HG03378 (cell line): ENCODE data around the gene NTSR2.

Experiments used
- ATAC-seq: cut with Tn5 transposase; IDR thresholded peaks from one replicate; pipeline ENCODE4 v1.9.1; 2021; ENCODE audit warnings: mild to moderate bottlenecking, moderate library complexity; ENCODE audit not compliant: unreplicated experiment

NTSR2 gene

DNA sequence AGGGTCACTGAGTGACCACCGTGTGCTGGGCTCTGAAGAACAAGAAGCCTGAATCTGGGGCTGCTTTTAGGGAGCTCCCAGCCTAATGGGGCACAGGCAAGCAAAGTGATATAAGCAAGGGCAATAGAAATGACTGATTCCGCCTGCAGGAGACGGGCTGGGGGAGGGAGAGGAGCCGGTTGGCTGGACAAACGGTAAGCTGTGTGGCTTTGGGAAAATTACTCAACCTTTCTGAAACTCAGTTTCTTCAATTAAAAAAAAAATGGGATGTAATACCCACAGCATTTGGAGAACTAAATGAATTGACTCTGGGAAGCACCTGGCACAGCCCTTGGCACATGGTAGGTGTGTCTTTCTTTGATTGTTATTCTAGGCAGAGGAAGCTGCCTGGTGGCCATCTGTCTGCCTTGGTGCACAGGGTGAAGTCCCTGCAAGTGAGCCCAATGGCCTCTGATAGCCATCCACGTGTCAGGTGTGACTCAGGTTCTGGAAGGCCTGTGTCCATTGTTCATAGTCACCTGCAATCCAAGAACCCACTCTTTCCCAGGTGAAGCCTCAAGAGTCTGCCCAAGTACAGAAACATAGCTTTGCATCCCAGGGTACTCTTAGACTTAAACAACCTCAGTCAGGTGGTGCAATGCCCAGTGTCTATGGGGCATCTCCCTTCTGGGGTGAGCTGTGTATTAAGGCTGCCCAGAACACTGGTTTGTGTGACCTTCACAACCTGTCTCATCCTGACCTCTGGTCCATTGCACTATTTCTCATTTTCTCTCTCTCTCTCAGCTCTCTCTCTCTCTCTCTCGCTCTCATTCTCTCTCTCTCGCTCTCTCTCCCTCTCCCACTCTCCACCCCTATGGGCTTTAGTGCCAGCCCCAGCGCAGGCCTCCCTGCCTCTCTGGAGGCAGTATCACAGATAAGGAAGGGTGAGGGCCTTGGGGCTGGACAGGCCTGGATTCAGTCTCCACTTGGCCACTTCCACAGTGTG lies 30.0 kb upstream of the NTSR2 start:
- no peak for ATAC-seq

DNA sequence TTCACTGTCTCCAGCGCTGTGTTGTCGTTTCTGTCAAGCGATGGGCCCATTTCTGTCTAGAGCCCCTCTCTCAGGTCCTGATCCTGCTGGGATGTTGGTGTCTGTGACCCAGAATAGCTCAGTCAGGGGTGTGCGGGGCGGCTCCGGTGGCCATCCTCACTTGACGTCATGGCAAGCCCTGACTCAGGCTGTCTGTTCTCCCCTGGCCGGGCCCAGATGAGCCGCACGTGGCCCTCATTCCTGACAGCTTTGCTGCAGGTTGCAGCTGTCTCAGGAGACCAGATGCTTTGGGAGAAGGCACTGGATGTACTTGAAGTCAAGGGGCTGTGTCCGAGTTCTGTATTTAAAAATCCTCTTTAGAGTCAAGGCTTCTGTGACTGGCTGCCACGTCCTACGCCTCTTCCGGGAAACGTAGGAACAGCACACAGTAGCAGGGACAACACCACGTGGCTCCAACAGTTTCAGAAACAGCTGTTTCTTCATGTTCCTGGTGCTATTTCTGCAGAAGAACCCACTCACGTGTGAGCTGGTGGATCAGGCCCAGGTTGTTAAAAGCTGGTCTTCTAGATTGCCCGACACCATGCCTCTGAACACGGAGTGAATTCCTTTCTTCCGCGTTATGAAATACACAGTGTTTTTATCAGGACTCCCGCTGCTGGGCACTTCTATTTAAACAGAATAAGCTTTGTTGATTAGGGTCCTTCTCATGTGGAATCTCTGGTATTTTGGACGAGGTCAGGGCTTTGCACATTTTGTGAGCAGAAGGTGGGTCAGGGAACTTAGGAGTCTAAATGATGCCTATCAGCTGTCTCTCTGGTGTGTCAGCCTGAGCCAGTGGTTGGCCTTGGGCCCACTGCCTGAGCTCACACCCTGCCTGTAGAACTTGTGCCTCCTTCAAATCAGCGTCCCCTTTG lies 28.3 kb upstream of the NTSR2 start:
- no peak for ATAC-seq

DNA sequence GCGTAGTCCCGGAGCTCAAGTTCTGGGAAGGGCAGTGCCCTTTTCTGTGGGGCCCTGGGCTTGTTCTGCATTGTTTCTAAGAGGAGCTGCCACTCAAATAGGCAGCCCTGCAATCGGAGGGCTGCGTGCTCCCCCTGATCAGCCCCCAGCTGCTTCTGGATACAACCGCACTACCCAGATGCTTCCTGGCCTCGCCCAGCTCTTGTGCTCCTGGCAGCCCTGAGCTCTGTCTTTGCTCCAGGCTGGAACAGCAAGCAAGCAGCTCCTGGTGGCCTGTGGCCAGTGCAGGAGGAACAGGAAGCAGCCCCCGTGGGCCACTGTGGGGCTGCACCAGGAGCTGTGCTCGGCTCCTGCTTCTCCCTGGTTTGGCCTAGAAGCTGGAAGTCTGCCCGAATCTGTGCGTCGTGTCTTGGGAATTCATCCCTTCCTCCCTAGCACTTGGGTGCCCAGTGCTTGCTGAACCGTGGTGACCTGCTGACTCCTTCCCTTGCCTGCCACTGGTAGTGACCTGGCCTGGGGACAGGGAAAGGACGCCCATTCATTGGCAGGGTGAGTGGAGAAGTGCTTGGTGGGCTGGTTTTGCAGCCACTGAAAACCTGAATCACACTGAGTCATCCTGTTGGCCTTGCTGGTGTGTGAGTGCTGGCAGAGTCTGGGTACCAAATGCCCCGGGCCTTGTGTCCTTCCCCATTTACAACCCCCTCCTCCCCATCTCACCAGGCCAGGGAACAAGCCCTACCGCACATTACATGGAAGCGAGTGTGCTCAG lies 27.3 kb upstream of the NTSR2 start:
- no peak for ATAC-seq

DNA sequence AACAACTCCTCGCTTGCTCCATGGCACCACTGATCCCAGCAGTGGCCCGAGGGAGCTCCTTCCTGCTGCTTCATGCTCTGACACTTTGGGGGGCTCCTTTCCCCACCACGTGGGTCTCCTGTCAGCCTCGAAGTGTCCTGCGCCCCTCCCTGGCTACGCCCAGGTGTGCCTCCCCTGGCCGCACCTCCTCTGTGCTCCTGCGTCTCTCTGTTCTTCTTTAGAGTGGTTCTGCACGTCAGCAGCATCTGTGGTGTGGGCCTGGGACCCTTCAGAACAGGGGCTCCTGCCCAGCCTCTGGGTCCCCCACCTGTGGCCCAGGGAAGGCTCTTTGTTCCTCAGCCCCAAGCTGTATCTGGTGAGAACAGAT lies 26.7 kb upstream of the NTSR2 start:
- no peak for ATAC-seq

DNA sequence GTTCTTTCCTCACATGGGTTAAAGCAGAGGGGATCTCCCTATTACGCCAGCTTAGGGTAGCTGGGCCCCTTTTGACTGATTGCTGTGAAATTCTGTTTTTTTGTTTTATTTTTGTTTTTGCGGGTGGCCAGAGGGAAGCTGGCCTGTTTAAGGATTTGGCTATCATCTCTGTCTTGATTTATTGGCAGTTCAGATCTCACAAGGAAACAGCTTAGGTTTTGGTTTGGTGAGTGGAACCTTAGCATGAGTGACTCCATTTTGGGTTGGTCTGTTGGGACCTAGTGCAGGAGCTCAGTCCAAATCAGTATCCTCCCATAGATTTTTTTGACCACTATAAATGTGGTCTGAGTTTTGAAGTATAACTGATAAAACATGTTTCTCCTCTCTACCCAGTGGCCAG lies 25.6 kb upstream of the NTSR2 start:
- ATAC-seq: no peak

DNA sequence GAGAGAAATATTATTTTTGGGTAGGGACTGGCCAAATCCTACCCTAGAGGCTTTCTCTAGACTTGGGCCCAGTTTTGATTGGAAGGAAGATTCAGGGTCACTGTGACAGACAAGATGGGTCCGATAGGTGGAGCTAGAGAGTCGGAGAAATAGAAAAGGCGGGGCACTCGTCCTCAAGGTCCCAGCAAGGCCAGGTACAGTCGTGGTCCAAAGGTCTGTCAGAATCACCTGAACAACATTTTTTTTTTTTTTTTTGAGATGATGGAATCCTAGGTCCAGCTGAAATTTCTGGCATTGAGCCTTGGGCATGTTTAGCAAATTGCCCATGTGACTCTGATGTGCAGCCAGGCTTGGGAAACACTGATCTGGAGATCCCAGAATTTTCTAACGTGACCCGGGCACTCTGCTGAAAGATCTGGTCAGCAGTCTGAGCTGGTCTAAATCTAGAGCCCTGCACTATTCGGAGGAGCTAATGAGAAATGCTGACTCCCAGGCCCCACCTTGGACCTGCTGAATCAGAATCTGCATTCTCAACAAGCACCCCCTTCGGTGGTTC lies 23.0 kb upstream of the NTSR2 start:
- peak; percentile 66 for ATAC-seq

DNA sequence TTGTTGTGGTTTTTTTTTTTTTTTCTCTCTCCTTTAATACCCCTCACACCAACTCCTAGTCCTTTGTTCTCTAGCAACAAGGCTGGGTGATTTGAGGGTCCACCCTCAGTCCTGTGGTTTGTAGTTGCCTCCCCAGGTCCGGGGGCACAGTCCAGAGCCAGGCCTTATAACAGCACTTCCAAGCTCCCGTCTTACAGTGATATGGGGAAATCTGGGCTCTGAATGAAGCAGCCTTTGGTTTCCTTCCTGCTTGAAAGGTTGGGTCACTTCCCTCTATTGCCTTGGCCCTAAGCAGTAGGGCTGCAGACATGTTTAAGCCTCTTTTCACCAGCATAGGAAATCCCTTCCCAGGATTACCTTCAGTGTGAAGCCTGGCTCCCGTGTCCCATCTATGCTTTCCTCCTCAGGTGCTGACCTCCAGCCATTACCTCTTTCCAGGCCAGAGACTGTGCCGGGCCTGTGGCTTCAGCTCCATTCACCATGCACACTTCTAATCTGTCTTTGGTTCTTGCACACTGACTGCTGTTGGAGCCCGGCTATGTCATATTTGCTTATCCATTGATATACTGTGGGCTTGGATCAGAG lies 21.2 kb upstream of the NTSR2 start:
- ATAC-seq: no peak

DNA sequence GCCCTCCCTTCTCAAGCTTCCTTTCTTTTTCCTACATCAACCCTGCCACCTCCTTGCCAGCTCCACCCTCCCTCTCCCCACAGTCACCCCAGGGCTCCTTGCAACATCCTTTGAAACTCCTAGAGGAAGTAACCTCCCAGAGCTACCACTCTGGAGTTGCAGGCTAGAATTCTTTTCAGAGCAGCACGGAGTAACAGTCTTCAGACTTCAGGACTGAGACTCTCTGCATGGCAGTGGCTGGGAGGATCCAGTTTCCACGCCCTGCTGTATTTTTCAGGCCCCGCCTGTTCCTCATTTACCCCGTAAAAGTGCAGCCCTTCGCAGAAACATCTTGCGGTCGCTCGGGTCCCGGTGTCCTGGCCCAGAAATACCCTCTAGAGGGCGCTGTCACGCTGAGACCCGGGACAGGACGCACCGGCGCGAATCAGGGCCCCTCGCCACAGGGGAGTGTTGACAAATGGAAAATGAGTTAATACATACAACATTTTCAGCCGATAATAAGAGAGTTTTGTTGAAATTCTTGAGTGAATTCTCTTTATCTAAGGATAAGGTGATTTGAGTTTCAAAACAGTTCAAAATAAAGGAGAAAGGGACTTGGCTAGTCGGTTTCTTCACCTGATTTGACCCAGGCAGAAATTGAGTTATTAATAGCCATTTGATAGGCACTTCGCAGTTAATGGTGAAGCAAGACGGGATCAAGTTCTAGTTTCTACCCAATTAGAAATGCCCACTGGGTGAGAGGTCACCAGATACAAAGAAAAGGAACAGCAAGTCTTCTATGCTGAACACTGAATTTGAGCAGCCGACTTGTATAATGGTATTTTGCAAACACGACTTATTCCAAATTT lies 18.5 kb upstream of the NTSR2 start:
- peak; percentile 75 for ATAC-seq

DNA sequence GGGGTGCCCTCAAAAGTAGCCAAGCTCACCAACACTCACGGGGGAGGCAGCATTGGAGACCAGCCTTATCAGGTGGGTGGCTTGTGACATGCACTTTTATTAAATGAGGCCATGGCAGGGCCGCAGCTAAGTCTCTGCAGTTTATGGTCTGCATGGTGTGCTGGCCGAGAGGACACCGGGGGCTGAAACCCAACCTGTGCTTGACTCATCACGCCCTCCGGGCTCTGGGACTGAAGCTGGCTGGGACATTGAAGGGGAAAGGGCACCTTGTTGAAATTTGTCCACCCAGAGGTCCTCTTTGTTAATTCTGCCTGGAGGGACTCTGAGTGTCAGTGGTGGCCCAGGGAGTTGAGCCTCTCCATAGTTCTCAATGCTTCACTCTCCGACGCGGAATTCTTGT lies 17.7 kb upstream of the NTSR2 start:
- ATAC-seq: no peak

DNA sequence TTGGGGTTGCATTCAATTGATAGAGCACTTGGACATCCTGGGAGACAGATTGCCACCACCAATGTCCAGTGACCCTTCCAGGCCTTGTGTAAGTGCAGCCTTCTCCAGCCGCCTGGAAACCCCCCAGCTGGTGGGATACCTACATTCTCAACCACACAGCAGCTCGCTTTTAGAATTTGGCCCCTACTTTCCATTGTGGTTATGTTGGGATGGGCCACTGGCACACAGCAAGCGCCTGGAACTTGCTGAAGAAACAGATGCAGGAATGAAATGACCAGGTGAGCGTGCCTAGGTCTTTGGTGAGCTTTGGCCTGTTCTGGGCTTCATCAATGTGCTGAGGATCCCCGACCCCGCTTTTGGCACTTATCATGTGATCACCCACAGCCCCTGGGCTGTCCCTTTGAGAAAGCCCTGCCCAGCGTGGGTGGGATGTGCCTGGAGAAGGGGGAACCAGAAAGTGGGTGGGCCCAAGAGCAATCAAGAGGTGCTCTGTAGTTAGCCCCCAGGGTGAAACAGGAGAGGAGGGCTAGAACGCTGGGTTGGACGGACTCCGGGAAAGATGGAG lies 16.0 kb upstream of the NTSR2 start:
- no peak for ATAC-seq

DNA sequence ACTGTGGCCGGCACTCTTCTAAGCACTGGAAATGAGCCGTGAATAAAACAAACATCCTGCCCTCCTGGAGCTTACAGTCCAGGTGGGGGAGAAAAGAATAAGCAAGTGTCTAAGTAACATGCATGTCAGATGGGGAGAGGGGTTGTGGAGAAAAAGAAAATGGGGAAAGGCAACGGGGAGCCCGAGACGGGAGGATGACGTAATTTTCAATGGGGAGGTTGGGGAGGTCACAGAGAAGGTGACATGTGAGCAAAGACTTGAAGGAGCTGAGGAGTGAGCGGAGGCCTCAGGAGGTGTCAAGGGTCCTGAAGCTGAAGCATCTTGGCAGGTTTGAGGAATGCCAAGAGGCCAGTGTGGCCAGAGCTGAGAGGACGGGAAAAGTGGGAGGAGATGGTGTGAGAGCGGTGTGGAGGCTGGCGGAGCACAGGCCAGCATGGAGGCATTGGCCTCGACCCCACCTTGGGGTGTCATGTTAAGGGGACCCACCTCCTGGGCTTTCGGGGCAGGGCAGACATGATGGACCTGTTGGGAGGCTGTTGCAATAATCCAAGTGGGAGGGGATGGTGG lies 15.0 kb upstream of the NTSR2 start:
- no peak for ATAC-seq

DNA sequence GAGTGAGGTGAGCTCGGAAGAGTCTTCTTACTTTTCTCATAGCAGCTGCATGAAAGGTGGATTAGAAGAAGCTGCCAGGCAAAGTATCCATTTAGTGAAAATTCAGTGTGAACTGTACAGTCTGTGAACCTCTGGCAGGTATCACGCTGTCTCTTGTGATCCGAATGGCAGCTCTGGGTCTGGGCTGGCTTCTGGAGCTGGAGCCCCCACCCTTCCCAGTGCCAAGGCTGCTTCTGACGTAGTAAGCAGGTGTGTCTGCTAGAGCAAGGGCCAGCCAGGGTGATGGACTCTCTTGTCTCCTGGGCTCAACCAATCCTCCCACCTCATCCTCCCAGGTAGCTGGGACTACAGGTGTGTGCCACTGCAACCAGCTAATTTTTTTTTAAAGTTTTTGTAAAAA lies 14.0 kb upstream of the NTSR2 start:
- no peak for ATAC-seq

DNA sequence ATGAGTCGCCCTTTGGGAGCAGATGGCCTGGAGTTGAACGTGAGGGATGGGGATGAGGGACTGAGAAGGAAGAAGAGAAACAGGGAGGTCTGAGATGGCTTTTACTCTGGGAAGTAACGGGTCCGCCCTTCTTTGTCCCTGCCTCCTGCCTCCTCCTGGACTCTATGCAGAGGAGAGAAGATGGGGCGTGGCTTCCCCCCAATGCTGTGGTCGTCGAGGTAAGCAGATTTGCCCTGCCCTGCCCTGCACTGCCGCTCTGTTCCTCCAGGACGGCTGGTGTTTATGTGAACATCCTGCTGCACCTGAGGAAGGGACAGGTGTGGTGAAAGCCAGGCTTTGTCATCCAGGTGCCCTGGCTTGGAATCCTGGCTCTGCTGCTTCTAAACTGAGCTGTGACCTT lies 13.5 kb upstream of the NTSR2 start:
- ATAC-seq: no peak

DNA sequence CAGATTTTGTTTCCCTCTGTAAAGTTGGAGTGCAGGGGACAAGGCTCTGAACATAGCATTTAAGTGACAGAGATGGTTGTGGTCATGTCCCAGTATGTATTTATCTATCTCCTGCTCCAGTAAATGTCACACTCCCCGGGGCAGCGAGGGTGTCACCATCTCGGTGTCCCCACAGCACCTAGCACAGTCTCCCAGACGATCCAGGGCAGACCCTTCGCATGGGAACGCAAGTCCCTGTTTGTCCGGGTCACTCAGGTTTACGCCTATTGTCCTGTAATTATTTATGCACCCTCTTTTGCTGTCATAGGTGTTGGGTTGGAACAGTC lies 12.6 kb upstream of the NTSR2 start:
- ATAC-seq: no peak

DNA sequence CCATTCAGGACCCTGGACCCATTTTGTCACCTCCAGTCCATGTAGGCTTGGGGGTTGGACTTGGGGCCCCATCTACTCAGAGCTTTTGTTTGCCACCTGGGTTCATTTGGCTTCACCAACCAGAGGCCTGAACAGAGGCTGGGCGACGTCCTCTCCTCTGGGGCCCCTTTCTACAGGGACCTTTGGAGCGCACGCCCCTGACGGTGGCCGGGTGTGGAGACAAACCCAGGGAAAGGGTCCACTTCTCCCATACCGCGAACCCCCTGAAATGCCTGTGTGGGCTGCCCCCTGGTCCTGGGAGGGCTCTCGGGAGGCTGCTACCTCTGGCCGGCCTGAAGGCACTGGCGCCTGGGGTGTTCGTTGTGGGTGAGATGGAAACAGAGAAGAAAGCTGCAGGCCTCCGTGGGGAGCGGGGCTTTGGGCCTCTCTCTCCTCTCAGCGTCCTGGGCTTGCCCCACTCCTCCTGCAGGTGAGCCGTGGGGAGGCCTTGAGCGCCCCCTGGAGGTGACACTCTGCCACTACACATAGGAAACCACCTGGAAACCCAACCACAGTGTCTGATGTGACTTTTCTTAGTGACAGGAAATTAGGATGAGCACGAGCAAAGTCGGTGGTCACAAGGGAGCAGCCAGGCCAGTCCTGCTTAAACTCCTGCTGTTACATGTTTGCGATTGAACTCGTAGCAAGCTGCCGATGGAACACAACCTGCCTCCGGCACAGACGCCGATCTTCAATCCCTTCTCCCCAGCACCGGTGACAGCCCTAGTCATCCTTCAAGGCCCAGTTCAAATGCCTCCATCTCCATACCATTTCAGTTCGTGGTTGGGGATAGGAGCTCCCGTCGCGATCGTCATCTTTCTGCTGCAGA lies 12.0 kb upstream of the NTSR2 start:
- no peak for ATAC-seq

DNA sequence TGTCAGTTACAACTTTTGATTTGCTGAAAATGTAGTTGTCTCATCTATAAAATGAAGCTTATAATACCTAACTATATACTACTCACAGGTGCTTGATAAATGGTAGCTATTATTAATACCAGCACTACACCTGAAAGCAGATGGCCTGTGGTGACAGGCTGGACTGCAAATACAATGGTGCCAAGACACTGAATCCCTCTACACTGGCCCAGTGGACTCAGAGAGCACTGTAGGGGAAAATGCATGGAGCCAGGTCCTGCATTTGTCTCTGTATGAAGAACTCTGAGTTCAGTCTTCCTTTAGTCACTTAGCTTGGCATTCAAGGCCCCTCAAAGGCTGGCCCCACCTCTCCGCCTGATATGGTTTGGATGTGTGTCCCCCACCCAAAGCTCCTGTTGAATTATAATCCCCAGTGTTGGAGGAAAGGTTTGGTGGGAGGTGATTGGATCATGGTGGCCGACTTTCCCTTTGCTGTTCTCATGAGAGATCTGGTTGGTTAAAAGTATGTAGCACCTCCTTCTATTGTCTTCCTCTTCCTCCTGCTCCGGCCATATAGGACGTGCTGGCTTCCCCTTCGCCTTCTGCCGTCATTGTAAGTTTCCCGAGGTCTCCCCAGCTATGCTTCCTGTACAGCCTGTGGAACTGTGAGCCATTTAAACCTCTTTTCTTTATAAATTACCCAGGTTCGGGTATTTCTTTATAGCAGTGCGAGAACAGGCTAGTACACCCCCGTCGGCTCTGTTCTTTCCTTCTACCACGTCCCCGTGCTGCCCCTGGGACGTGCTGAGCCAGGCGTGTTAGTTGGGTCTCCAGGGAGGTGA lies 11.1 kb upstream of the NTSR2 start:
- ATAC-seq: no peak

DNA sequence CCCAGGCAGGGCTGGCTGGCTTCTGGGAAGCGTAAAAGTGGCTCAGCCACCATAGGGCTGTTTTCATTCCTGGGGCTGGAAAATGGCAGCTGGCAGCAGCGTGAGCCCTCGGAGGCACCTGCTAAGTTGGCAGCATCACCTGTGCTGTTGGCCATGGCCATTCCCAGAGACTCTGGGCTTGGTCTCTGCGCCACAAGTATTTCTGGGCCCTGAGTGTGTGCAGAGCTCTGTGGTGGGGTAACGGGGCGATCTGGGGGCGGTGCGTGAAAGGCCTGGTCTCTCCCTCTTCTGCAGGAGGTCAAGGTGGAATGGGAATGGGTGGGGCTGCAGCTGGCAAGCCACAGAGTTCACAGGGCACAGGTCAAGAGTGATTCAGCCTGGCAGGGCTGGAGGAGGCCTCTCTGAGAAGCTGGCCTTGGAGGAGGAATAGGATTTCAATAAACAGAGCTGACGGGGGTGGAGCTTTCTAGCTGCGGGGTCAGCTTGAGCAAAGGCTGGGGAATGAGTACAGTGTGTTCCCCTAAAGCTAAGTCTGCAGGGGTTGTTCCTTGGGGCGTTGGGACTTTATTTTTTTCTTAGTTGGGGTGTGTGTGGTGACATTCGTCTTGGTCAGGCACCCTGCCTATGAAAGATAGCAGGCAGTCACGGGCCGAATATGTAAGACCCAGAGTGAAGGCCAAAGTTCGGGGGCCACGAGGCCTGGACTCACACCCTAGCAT lies 10.3 kb upstream of the NTSR2 start:
- no peak for ATAC-seq
